Measurements from ENCODE around the gene SYCP2L. TPM values are rescaled to one million over a fixed set of nuclear protein-coding genes. Genes with fewer than 3 reads are reported as not detected.

The SYCP2L gene
- total RNA-seq, 1 donor from 2014 or later, result 12.5 TPM

- Mint-ChIP-seq H3K27me3 (ENCODE audit: insufficient read depth, low read depth) (no peaks in the 10 kb centered on the region), H3K27ac (no peak overlapping the region), H3K4me3 (no peak overlapping the region), H3K9me3 (peaks cover 17% of the 10 kb centered on the region), H3K36me3 (peaks cover 10% of the 10 kb centered on the region), H3K4me1 (no peaks in the 10 kb centered on the region)
- H3F3A ChIP-seq (ENCODE audit: low read depth), result no peaks in the 10 kb centered on the region
- no peak overlapping the region for H3K9ac ChIP-seq
- no peak overlapping the region for H3K4me3 ChIP-seq
- no peak overlapping the region for H3K4me2 ChIP-seq
- peaks cover 4% of the 10 kb centered on the region for H3K36me3 ChIP-seq
- DNase-seq (ENCODE audit: low spot score), result no peak
- no peaks in the 10 kb centered on the region for H4K20me1 ChIP-seq (ENCODE audit: low read depth)
- TF ChIP-seq EZH2phosphoT487 (IDR thresholded peaks at IDR 0.05) (no peak), CTCF (IDR thresholded peaks at IDR 0.05) (no peak), EZH2 (IDR thresholded peaks at IDR 0.05) (no peak)
- H3K79me2 ChIP-seq (ENCODE audit: low read depth), result no peaks in the 10 kb centered on the region
- no peak overlapping the region for H2AFZ ChIP-seq (replicated peaks)
- H3K27ac ChIP-seq, result no peak overlapping the region
- H3K4me1 ChIP-seq, result no peaks in the 10 kb centered on the region
- no peaks in the 10 kb centered on the region for H3K27me3 ChIP-seq
- H3K9me3 ChIP-seq (ENCODE audit: low read depth), result peaks cover 9% of the 10 kb centered on the region
Observed at GRCh38 chr6:10968776-10969175, 81.9 kb downstream of the SYCP2L start.

- H3K36me3 Mint-ChIP-seq, result peaks cover 3% of the 10 kb centered on the region
- DNase-seq (ENCODE audit: low spot score), result no peak
- H3K27ac Mint-ChIP-seq, result no peak overlapping the region
- H3K9me3 Mint-ChIP-seq, result peaks cover 10% of the 10 kb centered on the region
- H3K27ac ChIP-seq, result no peak overlapping the region
- H3K79me2 ChIP-seq (ENCODE audit: low read depth), result no peaks in the 10 kb centered on the region
- H4K20me1 ChIP-seq (ENCODE audit: low read depth), result no peaks in the 10 kb centered on the region
- H3K4me1 Mint-ChIP-seq, result no peaks in the 10 kb centered on the region
- H3K9me3 ChIP-seq (ENCODE audit: low read depth), result peaks cover 9% of the 10 kb centered on the region
- H3F3A ChIP-seq (ENCODE audit: low read depth), result no peaks in the 10 kb centered on the region
- no peak for TF ChIP-seq EZH2 (IDR thresholded peaks at IDR 0.05)
- TF ChIP-seq CTCF (IDR thresholded peaks at IDR 0.05), result no peak
- TF ChIP-seq EZH2phosphoT487 (IDR thresholded peaks at IDR 0.05), result no peak
- no peaks in the 10 kb centered on the region for H3K4me1 ChIP-seq
- H3K4me2 ChIP-seq, result no peak overlapping the region
- no peak overlapping the region for H2AFZ ChIP-seq (replicated peaks)
- peaks cover 4% of the 10 kb centered on the region for H3K36me3 ChIP-seq
- no peaks in the 10 kb centered on the region for H3K27me3 ChIP-seq
- no peaks in the 10 kb centered on the region for H3K27me3 Mint-ChIP-seq (ENCODE audit: insufficient read depth, low read depth)
- no peak overlapping the region for H3K4me3 ChIP-seq
- no peak overlapping the region for H3K9ac ChIP-seq
- H3K4me3 Mint-ChIP-seq, result no peak overlapping the region
Observed at GRCh38 chr6:10970731-10971130, 83.9 kb downstream of the SYCP2L start.

- Histone ChIP-seq H3F3A (ENCODE audit: low read depth) (no peaks in the 10 kb centered on the region), H3K36me3 (no peaks in the 10 kb centered on the region), H3K27me3 (no peaks in the 10 kb centered on the region), H2AFZ (replicated peaks) (no peak overlapping the region), H3K9me3 (ENCODE audit: low read depth) (no peaks in the 10 kb centered on the region), H3K79me2 (ENCODE audit: low read depth) (no peaks in the 10 kb centered on the region), H3K4me3 (no peak overlapping the region), H3K4me1 (no peaks in the 10 kb centered on the region), H3K4me2 (no peak overlapping the region), H3K27ac (no peak overlapping the region), H4K20me1 (ENCODE audit: low read depth) (no peaks in the 10 kb centered on the region), H3K9ac (no peak overlapping the region)
- peaks cover 3% of the 10 kb centered on the region for H3K36me3 Mint-ChIP-seq
- DNase-seq (ENCODE audit: low spot score), result no peak
- H3K4me1 Mint-ChIP-seq, result no peaks in the 10 kb centered on the region
- H3K27me3 Mint-ChIP-seq (ENCODE audit: insufficient read depth, low read depth), result peaks cover 2% of the 10 kb centered on the region
- H3K9me3 Mint-ChIP-seq, result peaks cover 4% of the 10 kb centered on the region
- no peak overlapping the region for H3K27ac Mint-ChIP-seq
- no peak for TF ChIP-seq EZH2 (IDR thresholded peaks at IDR 0.05)
- TF ChIP-seq CTCF (IDR thresholded peaks at IDR 0.05), result no peak
- TF ChIP-seq EZH2phosphoT487 (IDR thresholded peaks at IDR 0.05), result no peak
- H3K4me3 Mint-ChIP-seq, result no peak overlapping the region
Observed at GRCh38 chr6:10972196-10972595, 85.3 kb downstream of the SYCP2L start.

Measured in neural progenitor cell (in vitro differentiated cells).